H54 (cell line): Measurements from ENCODE around the gene ATAD3A.

Experiments
- DNase-seq: peaks from one replicate; pipeline ENCODE4 v3.0.0; 2011; ENCODE audit warnings: low spot score, mixed read lengths; ENCODE audit not compliant: insufficient read length
- FAIRE-seq: peaks from 3 replicates; lab custom pipeline; 2011; peaks lifted over from hg19 to GRCh38; lab: Jason Lieb, UNC
- POLR2A ChIP-seq: IDR thresholded peaks from 2 replicates; pipeline ENCODE4 v1.6.1; 2011; ENCODE audit warnings: low read depth, mild to moderate bottlenecking, low read length

ATAD3A gene

GRCh38 chr1:1560178-1560577 is 48.2 kb downstream of the ATAD3A start:
- no peak for TF ChIP-seq POLR2A
- FAIRE-seq, result no peak
- DNase-seq, result no peak

GRCh38 chr1:1561801-1562470 is 50.0 kb downstream of the ATAD3A start:
- no peak for DNase-seq
- FAIRE-seq, result no peak
- TF ChIP-seq POLR2A, result no peak

GRCh38 chr1:1562556-1563195 is 50.7 kb downstream of the ATAD3A start:
- no peak for TF ChIP-seq POLR2A
- no peak for FAIRE-seq

GRCh38 chr1:1563688-1564087 is 51.7 kb downstream of the ATAD3A start:
- no peak for FAIRE-seq

More at GRCh38 chr1:1562556-1563195, 50.7 kb downstream of the ATAD3A start:
- no peak for DNase-seq

GRCh38 chr1:1564268-1564667 is 52.3 kb downstream of the ATAD3A start:
- no peak for DNase-seq
- TF ChIP-seq POLR2A, result no peak
- no peak for FAIRE-seq

More at GRCh38 chr1:1563688-1564087, 51.7 kb downstream of the ATAD3A start:
- no peak for DNase-seq
- TF ChIP-seq POLR2A, result no peak

- FAIRE-seq (no peak), DNase-seq (no peak)
- TF ChIP-seq POLR2A, result no peak
These were observed 53.4 kb downstream of the ATAD3A start for GRCh38 chr1:1565340-1565739.

- no peak for TF ChIP-seq POLR2A
- FAIRE-seq (no peak), DNase-seq (no peak)
These were observed 55.4 kb downstream of the ATAD3A start for GRCh38 chr1:1567152-1567875.

- FAIRE-seq (no peak), DNase-seq (no peak)
- TF ChIP-seq POLR2A, result no peak
These were observed 55.9 kb downstream of the ATAD3A start for GRCh38 chr1:1567891-1568291.

GRCh38 chr1:1569341-1569740 is 57.4 kb downstream of the ATAD3A start:
- FAIRE-seq (no peak), DNase-seq (no peak)
- no peak for TF ChIP-seq POLR2A

- TF ChIP-seq POLR2A, result 0 out of 2 replicates have a peak, but pooled peaks have one; percentile 39
- peak; percentile 58 for DNase-seq
- no peak for FAIRE-seq
These were observed 62.1 kb downstream of the ATAD3A start for GRCh38 chr1:1573843-1574720.

- FAIRE-seq (no peak), DNase-seq (peak; percentile 67)
- TF ChIP-seq POLR2A, result peak; percentile 70
These were observed 63.0 kb downstream of the ATAD3A start, which contains the start of gene SSU72 for GRCh38 chr1:1574721-1575537. SSU72 (minus strand) TSS chr1:1574863; CDS start chr1:1574557, 306 bp downstream.

GRCh38 chr1:1577367-1578011 is 65.5 kb downstream of the ATAD3A start:
- FAIRE-seq, result no peak
- no peak for DNase-seq
- TF ChIP-seq POLR2A, result no peak
